Frontal cortex (tissue), 4 donors: ENCODE measurements around the gene BCL3. TPM values are rescaled to one million over a fixed set of nuclear protein-coding genes. Genes with fewer than 3 reads are reported as not detected.
"Not testable (repeated sequence)": the region's sequence is repeated elsewhere in the genome, so short reads cannot be mapped to it uniquely, and the experiment has no call there.

Source experiments
- DNase-seq, 2 donors: peaks; one replicate each; pipeline ENCODE4 v3.0.0; 2012; ENCODE audit warnings: low spot score in 2 of 2
- FAIRE-seq: peaks from 2 replicates; lab custom pipeline; 2012; peaks lifted over from hg19 to GRCh38; lab: Jason Lieb, UNC
- total RNA-seq: library from RNA; depleted of rRNA; stranded (reverse); fragments of >200 nt; gene quantifications from one replicate; pipeline ENCODE4 v1.2.3, GENCODE V29; 2014
- donor health status: control.
- donor health status: control.
- donor health status: control.

The BCL3 gene, protein sequence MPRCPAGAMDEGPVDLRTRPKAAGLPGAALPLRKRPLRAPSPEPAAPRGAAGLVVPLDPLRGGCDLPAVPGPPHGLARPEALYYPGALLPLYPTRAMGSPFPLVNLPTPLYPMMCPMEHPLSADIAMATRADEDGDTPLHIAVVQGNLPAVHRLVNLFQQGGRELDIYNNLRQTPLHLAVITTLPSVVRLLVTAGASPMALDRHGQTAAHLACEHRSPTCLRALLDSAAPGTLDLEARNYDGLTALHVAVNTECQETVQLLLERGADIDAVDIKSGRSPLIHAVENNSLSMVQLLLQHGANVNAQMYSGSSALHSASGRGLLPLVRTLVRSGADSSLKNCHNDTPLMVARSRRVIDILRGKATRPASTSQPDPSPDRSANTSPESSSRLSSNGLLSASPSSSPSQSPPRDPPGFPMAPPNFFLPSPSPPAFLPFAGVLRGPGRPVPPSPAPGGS
- total RNA-seq = 0.41 TPM

GRCh38 chr19:44748426-44749254 is at the start of gene BCL3:
TSS of gene BCL3 (plus strand) at chr19:44748708. CDS start at chr19:44748791, 83 bp downstream.
- no peak for FAIRE-seq

DNA sequence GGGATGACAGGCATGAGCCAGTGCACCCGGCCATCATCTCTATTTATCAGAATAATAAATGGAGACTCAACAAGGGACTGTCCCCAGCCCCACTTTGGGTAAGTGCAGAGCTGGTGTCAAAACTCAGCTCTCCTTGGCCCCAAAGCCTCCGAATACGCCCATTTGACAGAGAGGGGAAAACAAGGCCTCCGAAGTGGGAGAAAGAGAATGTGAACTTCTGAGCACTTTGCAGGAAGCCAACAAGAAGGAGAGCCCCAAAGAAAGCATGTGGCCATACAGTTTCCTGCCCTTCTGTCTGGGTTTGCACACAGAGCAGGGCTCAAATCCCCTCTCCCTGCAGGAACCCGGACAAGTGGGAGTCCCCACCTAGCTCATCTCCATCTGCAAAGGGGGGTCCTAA is 48.0 kb upstream of the BCL3 start:
- no peak for FAIRE-seq
- no peak for DNase-seq

More at GRCh38 chr19:44748426-44749254, at the start of gene BCL3:
- peak; percentile 72 to 77 for DNase-seq

- DNase-seq (no peak), FAIRE-seq (no peak)
Measured at GRCh38 chr19:44701228-44701627, 47.3 kb upstream of the BCL3 start.

- no peak for DNase-seq
- FAIRE-seq = no peak
Measured at GRCh38 chr19:44702551-44703176, 45.8 kb upstream of the BCL3 start.

DNA sequence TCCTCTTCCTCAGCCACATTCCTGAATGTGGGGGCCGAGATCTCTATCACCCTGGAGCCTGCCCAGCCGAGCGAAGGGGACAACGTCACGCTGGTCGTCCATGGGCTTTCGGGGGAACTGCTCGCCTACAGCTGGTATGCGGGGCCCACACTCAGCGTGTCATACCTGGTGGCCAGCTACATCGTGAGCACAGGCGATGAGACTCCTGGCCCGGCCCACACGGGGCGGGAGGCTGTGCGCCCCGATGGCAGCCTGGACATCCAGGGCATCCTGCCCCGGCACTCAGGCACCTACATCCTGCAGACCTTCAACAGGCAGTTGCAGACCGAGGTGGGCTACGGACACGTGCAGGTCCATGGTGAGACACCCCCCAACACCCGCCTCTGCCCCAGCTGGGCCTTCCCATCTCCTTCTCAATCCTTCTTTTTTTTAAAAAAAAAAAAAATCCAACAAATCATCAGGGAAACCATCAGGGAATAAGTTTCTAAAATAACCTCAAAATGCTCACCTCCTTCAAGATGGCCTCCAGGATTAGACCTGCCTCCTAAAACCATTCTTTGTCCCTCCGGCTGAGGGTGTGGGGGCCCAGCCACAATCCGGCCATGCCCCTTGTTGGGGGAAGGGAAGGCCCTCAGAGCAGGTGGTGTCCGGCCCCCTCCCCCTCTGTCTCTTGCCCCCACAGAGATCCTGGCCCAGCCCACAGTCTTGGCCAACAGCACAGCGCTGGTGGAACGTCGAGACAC is 45.0 kb upstream of the BCL3 start:
- FAIRE-seq (no peak), DNase-seq (no peak)

DNA sequence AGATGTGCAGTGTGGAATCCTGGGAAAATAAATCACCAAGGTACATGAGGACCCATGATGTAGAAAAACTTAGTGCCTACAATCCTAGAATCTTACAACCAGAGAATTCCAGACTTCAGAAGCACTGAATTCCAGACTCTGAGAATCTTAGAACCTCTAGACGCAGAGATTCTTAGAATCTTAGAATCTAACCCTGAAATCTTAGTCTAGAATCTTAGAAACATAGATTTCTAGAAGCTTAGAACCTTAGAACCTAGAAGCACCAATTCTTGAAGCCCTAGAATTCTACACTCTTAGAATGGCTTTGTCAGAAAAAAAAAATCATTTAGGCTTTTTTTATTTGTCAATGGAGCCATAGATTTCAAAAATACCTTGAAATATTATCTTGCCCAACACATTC is 43.5 kb upstream of the BCL3 start:
- FAIRE-seq = no peak
- no peak for DNase-seq

GRCh38 chr19:44705502-44706010 is 43.0 kb upstream of the BCL3 start:
- DNase-seq = no peak

GRCh38 chr19:44706506-44707236 is 41.8 kb upstream of the BCL3 start:
- FAIRE-seq (no peak), DNase-seq (no peak)

More at GRCh38 chr19:44705502-44706010, 43.0 kb upstream of the BCL3 start:
- FAIRE-seq = no peak

DNA sequence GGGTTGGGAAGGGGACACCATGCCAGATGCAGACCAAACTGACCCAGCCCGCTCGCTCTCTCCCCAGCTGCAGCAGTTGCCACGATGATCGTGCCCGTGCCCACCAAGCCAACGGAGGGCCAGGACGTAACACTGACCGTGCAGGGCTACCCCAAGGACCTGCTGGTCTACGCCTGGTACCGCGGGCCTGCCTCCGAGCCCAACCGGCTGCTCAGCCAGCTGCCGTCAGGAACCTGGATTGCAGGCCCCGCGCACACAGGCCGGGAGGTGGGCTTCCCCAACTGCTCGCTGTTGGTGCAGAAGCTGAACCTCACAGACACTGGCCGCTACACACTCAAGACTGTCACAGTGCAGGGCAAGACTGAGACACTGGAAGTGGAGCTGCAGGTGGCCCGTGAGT is 40.7 kb upstream of the BCL3 start:
- DNase-seq (no peak), FAIRE-seq (no peak)

GRCh38 chr19:44708940-44709339 is 39.6 kb upstream of the BCL3 start:
- DNase-seq (no peak), FAIRE-seq (no peak)

GRCh38 chr19:44709434-44710266 is 38.9 kb upstream of the BCL3 start:
- not testable (repeated sequence) for DNase-seq, FAIRE-seq

- no peak for DNase-seq
- FAIRE-seq = no peak
Measured at GRCh38 chr19:44710483-44710882, 38.0 kb upstream of the BCL3 start.

DNA sequence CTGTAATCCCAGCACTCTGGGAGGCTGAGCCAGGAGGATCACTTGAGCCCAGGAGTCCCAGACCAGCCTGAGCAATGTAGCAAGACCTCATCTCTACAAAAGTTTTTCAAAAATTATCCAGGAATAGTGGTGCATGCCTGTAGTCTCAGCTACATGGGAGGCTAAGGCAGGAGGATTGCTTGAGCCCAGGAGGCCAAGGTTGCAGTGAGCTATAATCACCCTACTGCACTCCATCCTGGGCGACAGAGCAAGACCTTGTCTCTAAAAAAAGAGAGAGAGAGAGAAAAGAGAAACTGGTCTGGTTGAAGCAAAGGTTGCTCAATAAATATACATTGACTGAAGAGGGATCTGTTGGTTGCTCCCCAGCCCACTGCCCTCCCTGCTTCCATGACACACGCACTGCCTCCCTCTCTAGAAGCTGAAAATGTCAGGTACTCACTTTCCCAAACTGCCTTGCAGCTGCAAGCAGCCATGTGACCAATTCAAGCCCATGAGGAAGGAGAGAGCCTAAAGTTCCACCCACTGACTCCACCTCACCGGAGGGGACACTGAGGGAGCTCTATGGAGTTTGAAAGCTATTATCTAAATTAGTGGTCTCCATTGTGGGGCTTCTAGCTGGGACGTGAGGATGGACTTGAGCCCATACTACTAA is 35.5 kb upstream of the BCL3 start:
- DNase-seq (no peak), FAIRE-seq (no peak)

DNA sequence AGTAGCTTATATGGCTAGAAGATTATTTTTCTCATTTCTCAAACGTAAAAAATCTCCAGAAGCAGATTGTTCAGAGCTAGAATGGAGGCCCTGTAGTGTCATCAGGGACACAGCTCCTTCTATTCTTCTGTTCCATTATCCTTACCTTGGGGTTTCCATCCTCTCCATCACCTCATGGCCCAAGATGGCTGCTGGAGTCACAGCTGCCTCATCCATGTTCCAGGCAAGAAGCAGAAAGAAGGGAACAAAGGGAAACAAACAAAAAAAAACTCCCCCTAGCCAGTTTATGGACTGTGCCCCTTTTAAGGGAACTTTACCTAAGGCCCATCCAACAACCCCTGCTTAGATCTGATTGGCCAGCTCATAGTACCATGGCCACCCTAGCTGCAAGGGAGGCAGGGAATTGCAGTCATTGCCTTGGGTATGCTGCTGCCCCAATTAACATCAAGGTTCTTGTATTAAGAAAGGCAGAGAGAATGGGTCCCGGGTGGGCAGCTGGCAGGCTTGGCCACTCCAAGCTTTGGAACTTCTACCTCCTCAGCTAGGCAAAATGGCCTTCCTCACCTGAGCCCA is 33.8 kb upstream of the BCL3 start:
- DNase-seq = no peak
- no peak for FAIRE-seq

GRCh38 chr19:44717603-44718002 is 30.9 kb upstream of the BCL3 start:
- DNase-seq = no peak
- FAIRE-seq = no peak

- no peak for FAIRE-seq
- DNase-seq = peak in 1 of 2 donors; percentile 55
Measured at GRCh38 chr19:44718441-44719261, 29.9 kb upstream of the BCL3 start.
